Activated CD4-positive, CD25-positive, alpha-beta regulatory T cell treated with anti-CD3 and anti-CD28 coated beads, Interleukin-2, amount 50 U/mL, for 72 hours (primary cell): ENCODE results near the gene OR5AS1.
"Not testable (repeated sequence)": the region's sequence is repeated elsewhere in the genome, so short reads cannot be mapped to it uniquely, and the experiment has no call there.

Source experiments
- DNase-seq: peaks from one replicate; pipeline ENCODE4 v3.0.0; 2021

The OR5AS1 gene

GRCh38 chr11:56027354-56027753, at the start of gene OR5AS1:
TSS of gene OR5AS1 (plus strand) at chr11:56027654. CDS start at chr11:56030419, 2,765 bp downstream.
- no peak for DNase-seq

- DNase-seq, result no peak
Observed at GRCh38 chr11:55994525-55994924, 32.9 kb upstream of the OR5AS1 start, which contains the start of gene OR5F1. TSS of gene OR5F1 (minus strand) at chr11:55994625. CDS start at chr11:55994625, 0 bp downstream.

- no peak for DNase-seq
Observed at GRCh38 chr11:56010716-56011115, 16.7 kb upstream of the OR5AS1 start.

- DNase-seq, result no peak
Observed at GRCh38 chr11:56013805-56014204, 13.6 kb upstream of the OR5AS1 start.

- no peak for DNase-seq
Observed at GRCh38 chr11:56045538-56045937, 18.1 kb downstream of the OR5AS1 start.

- DNase-seq, result no peak
Observed at GRCh38 chr11:56048480-56048879, 21.0 kb downstream of the OR5AS1 start.

GRCh38 chr11:56049487-56049886, 22.0 kb downstream of the OR5AS1 start:
- no peak for DNase-seq

GRCh38 chr11:56056366-56056765, 28.9 kb downstream of the OR5AS1 start:
- DNase-seq, result not testable (repeated sequence)

- not testable (repeated sequence) for DNase-seq
Observed at GRCh38 chr11:56057661-56058237, 30.3 kb downstream of the OR5AS1 start.

- DNase-seq, result not testable (repeated sequence)
Observed at GRCh38 chr11:56058260-56058780, 30.9 kb downstream of the OR5AS1 start.

- DNase-seq, result no peak
Observed at GRCh38 chr11:56066980-56067379, 39.5 kb downstream of the OR5AS1 start.
